HFFc6 (cell line): ENCODE measurements around the gene VWA3B. TPM values are rescaled to one million over a fixed set of nuclear protein-coding genes. Genes with fewer than 3 reads are reported as not detected.
"Not testable (repeated sequence)": the region's sequence is repeated elsewhere in the genome, so short reads cannot be mapped to it uniquely, and the experiment has no call there.

Source experiments
- DNase-seq: peaks from one replicate; pipeline ENCODE4 v3.0.0-alpha.2; 2018
- H3K27ac Mint-ChIP-seq: 2 replicates; pipeline ENCODE4 v1.8.0; 2020; ENCODE audit warnings: mild to moderate bottlenecking, mixed read lengths
- H3K27me3 Mint-ChIP-seq: 2 replicates; pipeline ENCODE4 v1.8.0; 2021; ENCODE audit warnings: mild to moderate bottlenecking, moderate library complexity, mixed read lengths; ENCODE audit not compliant: insufficient read depth
- H3K36me3 Mint-ChIP-seq: 2 replicates; pipeline ENCODE4 v1.8.0; 2021; ENCODE audit warnings: low read depth, mixed read lengths
- H3K4me1 Mint-ChIP-seq: 2 replicates; pipeline ENCODE4 v1.8.0; 2020; ENCODE audit warnings: low read depth, mixed read lengths
- H3K4me3 Mint-ChIP-seq: 2 replicates; pipeline ENCODE4 v1.8.0; 2020; ENCODE audit warnings: mild to moderate bottlenecking, moderate library complexity, mixed read lengths
- H3K9me3 Mint-ChIP-seq: 2 replicates; pipeline ENCODE4 v1.8.0; 2020; ENCODE audit warnings: mild to moderate bottlenecking, mixed read lengths
- total RNA-seq, 6 experiments: library from RNA; stranded (reverse); fragmentation: NEBNext Ultra II Directional; extraction: Animal tissue kit (Norgen Biotek cat#: 25700); gene quantifications; 2 replicates in 1 of 6; 3 replicates in 5 of 6; pipeline ENCODE4 v1.2.3, GENCODE V29; 2021
- TF ChIP-seq, protein P1 (sequence below): fragments of 200-600 bp; sonication (generic); IDR thresholded peaks from 2 replicates; pipeline ENCODE4 v1.5.0; 2021; ENCODE audit warnings: antibody characterized with exemption, mild to moderate bottlenecking

The VWA3B gene
- total RNA-seq, 6 experiments from 2014 or later: not detected

DNA sequence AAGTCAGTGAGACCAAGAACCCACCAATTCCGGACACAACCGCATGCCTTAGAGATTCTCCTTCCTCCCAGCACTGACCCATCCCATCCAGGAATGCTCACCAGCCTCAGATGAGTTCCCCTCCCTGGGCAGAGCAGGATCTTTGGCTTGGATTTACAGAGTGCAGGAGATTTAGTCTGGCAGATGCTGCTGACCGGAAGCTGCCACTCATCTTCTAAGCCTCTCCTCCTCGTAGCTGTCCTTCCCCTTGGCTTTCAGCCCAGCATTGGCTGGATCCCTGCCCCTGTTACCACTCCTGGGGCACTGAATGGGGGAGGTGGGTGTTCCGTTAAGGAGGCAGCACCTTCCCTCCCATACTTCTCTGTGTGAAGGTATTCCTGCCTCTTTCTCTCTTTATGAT is 53.2 kb downstream of the VWA3B start:
- DNase-seq: no peak
- Mint-ChIP-seq H3K9me3 (no peaks in the 10 kb centered on the region; the same call in 1 of the 2 replicates), H3K36me3 (no peaks in the 10 kb centered on the region), H3K27ac (no peak overlapping the region), H3K4me1 (no peaks in the 10 kb centered on the region), H3K4me3 (no peak overlapping the region), H3K27me3 (peaks cover 7% of the 10 kb centered on the region)
- TF ChIP-seq, protein P1, sequence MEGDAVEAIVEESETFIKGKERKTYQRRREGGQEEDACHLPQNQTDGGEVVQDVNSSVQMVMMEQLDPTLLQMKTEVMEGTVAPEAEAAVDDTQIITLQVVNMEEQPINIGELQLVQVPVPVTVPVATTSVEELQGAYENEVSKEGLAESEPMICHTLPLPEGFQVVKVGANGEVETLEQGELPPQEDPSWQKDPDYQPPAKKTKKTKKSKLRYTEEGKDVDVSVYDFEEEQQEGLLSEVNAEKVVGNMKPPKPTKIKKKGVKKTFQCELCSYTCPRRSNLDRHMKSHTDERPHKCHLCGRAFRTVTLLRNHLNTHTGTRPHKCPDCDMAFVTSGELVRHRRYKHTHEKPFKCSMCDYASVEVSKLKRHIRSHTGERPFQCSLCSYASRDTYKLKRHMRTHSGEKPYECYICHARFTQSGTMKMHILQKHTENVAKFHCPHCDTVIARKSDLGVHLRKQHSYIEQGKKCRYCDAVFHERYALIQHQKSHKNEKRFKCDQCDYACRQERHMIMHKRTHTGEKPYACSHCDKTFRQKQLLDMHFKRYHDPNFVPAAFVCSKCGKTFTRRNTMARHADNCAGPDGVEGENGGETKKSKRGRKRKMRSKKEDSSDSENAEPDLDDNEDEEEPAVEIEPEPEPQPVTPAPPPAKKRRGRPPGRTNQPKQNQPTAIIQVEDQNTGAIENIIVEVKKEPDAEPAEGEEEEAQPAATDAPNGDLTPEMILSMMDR: no peak

DNA sequence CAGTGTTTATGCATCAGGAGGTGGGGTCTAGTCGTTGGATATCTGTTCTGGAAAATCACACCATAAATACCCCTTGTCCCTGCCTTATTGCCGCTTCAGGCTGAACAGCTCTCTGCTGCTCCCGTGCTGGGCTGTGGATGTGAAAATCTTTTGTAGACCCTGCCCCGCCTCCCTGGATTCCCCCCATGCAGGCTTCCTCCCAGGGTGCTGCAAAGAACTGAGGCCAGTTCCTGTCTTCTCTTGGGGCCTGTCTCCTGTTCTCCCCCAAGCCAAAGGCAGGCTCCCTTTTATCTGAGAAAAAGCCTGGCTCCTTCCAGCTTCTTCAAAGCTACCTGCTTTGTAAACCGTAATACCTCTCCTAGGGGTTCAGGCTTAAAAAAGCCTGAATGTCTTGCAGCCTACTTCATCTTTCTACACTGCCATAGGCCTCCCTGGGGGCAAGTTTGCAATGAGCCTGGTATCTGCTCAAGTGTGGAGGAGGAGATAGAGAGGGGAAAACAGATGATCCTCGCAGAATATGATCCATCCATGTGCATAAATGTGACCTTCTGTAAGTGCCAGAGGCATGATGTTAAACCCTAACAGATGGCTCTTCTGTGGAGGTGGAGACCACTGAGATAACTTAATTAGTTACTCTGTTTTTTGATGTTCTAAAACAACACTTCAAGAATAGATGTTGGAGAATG is 55.3 kb downstream of the VWA3B start:
- H3K9me3 Mint-ChIP-seq: no peaks in the 10 kb centered on the region
- peaks cover 14% of the 10 kb centered on the region for H3K27me3 Mint-ChIP-seq
- H3K4me3 Mint-ChIP-seq: no peak overlapping the region
- DNase-seq: no peak
- TF ChIP-seq, protein P1: no peak
- no peaks in the 10 kb centered on the region for H3K4me1 Mint-ChIP-seq
- no peak overlapping the region for H3K27ac Mint-ChIP-seq
- no peaks in the 10 kb centered on the region for H3K36me3 Mint-ChIP-seq

DNA sequence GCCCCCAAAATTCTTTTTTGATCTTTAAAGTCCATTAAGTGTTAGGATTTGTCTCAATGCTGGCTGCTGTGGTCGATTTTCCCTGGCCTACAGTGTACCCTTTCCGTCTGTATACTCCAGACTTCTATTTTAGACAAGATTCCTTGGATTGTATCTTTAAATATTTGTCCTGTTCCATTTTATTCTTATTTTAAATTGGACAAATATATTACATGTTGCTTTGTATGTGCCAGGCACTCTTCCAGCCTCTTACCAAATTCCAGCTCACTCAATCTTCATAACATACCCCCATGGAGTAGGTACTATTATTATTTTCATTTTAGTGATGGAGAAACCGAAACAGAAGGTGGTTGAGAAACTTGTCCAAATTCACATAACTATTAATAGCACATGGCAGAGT is 58.1 kb downstream of the VWA3B start:
- no peaks in the 10 kb centered on the region for H3K36me3 Mint-ChIP-seq
- H3K4me3 Mint-ChIP-seq: no peak overlapping the region
- no peak overlapping the region for H3K27ac Mint-ChIP-seq
- TF ChIP-seq, protein P1: no peak
- DNase-seq: no peak
- H3K4me1 Mint-ChIP-seq: peaks cover 6% of the 10 kb centered on the region; the same call in 1 of the 2 replicates
- H3K27me3 Mint-ChIP-seq: peaks cover 14% of the 10 kb centered on the region
- H3K9me3 Mint-ChIP-seq: no peaks in the 10 kb centered on the region

DNA sequence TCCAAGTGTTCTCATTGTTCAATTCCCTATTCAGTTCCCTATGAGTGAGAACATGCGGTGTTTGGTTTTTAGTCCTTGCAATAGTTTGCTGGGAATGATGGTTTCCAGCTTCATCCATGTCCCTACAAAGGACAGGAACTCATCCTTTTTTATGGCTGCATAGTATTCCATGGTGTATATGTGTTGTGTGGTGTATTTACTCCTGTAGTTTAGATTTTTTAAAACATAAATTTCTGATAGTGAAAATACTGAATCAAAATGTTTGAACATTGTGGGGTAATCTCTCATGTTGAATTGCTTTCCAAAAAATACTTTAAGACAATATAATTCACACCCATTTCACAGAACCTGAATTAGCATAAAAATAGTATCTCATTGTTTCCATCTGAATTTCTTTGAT is 60.9 kb downstream of the VWA3B start:
- DNase-seq, H3K27ac Mint-ChIP-seq, H3K9me3 Mint-ChIP-seq, H3K4me3 Mint-ChIP-seq, H3K36me3 Mint-ChIP-seq, H3K4me1 Mint-ChIP-seq, H3K27me3 Mint-ChIP-seq: not testable (repeated sequence)

DNA sequence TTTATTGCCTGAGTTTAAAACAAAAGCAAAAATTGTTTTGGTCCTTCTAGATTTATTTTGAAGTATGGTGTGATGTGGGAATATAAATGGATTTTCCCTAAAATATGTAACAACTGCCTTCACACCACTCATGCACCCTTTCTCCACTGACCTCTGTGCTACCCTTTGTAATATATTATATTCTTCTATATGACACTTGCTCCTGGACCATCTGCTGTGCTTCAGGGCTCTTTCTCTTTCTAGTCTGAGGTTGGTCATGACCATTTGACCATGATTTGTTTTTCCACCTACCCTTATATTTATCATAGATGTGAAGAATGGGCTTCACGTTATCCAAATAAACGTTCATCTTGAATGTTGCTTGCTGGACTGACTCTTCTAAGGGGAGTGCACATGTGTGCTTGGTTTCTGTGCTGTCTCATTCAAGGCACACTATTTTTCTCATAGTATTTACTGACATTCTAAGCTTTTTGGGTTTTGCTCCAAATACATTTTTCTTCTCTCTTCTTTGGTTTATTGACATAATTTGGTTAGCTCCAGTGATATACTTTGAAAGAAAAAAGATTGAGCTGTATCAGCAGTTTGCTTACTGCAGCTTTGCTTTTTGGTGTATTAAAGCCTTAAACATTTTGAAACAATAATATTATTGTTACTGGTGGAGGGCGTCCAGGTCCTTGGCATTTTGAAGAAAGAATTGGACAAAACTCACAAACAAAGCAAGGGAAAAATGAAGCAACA is 61.8 kb downstream of the VWA3B start:
- Mint-ChIP-seq H3K36me3 (no peaks in the 10 kb centered on the region), H3K4me1 (peaks cover 6% of the 10 kb centered on the region; the same call in 1 of the 2 replicates), H3K27me3 (peaks cover 8% of the 10 kb centered on the region), H3K27ac (no peak overlapping the region), H3K4me3 (peak overlapping the region; percentile 56), H3K9me3 (no peaks in the 10 kb centered on the region)
- DNase-seq: no peak
- TF ChIP-seq, protein P1: no peak

DNA sequence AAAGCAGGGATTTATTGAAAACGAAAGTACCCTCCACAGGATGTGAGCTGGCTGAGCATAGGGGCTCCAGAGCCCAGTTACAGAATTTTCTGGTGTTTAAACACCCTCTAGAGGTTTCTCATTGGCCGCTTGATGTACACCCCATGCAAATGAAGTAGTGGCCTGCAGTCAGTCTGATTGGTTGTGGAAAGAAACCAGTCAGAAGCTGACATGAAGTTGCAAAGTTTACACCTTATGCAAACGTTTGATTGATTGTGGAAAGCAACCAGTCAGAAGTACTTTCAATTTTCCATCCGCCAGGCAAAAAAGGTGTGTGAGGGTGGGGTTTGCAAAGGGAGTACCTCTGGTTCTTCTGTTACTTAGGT is 62.3 kb downstream of the VWA3B start:
- Mint-ChIP-seq H3K9me3 (no peaks in the 10 kb centered on the region), H3K27me3 (peaks cover 13% of the 10 kb centered on the region), H3K27ac (no peak overlapping the region; the same call in 1 of the 2 replicates), H3K4me3 (peak overlapping the region; percentile 56), H3K36me3 (no peaks in the 10 kb centered on the region), H3K4me1 (peaks cover 6% of the 10 kb centered on the region; the same call in 1 of the 2 replicates)
- DNase-seq: peak; percentile 57
- TF ChIP-seq, protein P1: no peak
